Measurements from ENCODE around the gene HIP1. TPM values are rescaled to one million over a fixed set of nuclear protein-coding genes. Genes with fewer than 3 reads are reported as not detected.

HIP1 gene
- total RNA-seq, 1 donor from 2014 or later, result 49.3 TPM

DNA sequence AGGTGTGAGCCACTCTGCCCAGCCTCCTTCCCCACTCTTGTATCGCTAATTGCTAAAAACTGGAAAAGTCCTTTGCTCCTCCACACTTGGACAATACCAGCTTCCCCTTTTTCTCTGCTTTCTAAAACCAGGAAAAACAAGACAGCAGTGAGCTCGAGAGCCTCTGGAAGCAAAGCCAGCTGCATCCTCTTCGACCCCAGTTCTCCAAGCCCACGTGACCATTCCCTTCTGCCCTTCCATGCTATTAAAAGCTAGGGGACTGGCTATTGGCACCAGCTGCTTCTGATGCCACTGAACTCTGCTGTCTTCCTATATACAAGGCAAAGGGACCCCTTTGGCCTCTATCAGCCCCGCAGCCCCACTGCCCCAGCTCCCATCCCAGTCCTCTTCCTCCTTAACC lies 154.4 kb downstream of the HIP1 start:
- peaks cover 27% of the 10 kb centered on the region for H3K36me3 Mint-ChIP-seq (ENCODE audit: low read depth, unreplicated experiment)
- no peaks in the 10 kb centered on the region for H3K9me3 Mint-ChIP-seq (ENCODE audit: unreplicated experiment)
- H3K27ac Mint-ChIP-seq (ENCODE audit: unreplicated experiment), result no peak overlapping the region
- H3K27me3 Mint-ChIP-seq (ENCODE audit: unreplicated experiment), result peaks cover 3% of the 10 kb centered on the region
- no peak overlapping the region for H3K4me3 Mint-ChIP-seq (ENCODE audit: unreplicated experiment)
- TF ChIP-seq, protein P1, sequence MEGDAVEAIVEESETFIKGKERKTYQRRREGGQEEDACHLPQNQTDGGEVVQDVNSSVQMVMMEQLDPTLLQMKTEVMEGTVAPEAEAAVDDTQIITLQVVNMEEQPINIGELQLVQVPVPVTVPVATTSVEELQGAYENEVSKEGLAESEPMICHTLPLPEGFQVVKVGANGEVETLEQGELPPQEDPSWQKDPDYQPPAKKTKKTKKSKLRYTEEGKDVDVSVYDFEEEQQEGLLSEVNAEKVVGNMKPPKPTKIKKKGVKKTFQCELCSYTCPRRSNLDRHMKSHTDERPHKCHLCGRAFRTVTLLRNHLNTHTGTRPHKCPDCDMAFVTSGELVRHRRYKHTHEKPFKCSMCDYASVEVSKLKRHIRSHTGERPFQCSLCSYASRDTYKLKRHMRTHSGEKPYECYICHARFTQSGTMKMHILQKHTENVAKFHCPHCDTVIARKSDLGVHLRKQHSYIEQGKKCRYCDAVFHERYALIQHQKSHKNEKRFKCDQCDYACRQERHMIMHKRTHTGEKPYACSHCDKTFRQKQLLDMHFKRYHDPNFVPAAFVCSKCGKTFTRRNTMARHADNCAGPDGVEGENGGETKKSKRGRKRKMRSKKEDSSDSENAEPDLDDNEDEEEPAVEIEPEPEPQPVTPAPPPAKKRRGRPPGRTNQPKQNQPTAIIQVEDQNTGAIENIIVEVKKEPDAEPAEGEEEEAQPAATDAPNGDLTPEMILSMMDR (IDR thresholded peaks at IDR 0.05; ENCODE audit: unreplicated experiment), result no peak
- H3K4me1 Mint-ChIP-seq (ENCODE audit: unreplicated experiment), result no peaks in the 10 kb centered on the region
- DNase-seq (ENCODE audit: low spot score), result no peak

DNA sequence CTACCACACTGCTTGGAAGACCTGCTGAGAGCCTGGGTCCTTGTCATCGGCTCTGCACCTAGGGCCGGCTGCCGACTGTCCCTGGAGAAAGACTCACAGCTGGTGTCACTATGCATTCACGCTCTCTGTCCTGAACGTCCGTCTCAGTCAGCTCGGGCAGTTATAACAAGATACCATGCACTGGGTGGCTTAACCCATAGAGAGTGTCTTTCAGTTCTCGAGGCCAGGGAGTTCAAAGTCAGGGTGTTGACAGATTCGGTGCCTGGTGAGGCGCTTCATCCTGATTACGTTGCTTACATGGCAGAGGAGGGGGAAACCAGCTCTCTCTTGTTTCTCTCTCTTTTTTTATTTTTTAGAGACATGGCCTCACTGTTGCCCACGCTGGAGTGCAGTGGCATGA lies 155.5 kb downstream of the HIP1 start:
- H3K9me3 Mint-ChIP-seq (ENCODE audit: unreplicated experiment), result no peaks in the 10 kb centered on the region
- no peak for DNase-seq (ENCODE audit: low spot score)
- H3K27me3 Mint-ChIP-seq (ENCODE audit: unreplicated experiment), result peaks cover 3% of the 10 kb centered on the region
- TF ChIP-seq, protein P1 (IDR thresholded peaks at IDR 0.05; ENCODE audit: unreplicated experiment), result no peak
- H3K36me3 Mint-ChIP-seq (ENCODE audit: low read depth, unreplicated experiment), result peaks cover 22% of the 10 kb centered on the region
- no peak overlapping the region for H3K27ac Mint-ChIP-seq (ENCODE audit: unreplicated experiment)
- peak overlapping the region; percentile 69 for H3K4me3 Mint-ChIP-seq (ENCODE audit: unreplicated experiment)
- no peaks in the 10 kb centered on the region for H3K4me1 Mint-ChIP-seq (ENCODE audit: unreplicated experiment)

DNA sequence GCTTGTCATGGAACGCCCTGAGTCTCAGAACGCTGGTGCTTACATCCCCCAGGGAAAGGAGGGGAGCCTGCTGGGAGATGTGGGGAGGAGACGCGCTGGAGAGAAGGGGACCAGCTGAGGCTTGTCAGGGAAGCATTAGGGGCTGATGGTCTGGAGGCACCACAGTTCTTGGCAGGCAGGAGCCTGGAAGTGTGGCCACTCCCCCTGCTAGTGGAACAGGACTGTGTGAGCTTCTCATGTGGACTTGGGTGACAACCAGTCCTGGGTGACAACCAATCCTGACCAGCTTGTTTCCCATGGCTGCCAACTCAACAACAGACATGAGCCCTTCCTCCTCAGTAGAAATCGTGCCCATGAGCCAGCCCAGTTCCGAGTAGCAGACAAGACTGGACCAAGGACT lies 158.8 kb downstream of the HIP1 start:
- no peaks in the 10 kb centered on the region for H3K4me1 Mint-ChIP-seq (ENCODE audit: unreplicated experiment)
- H3K27ac Mint-ChIP-seq (ENCODE audit: unreplicated experiment), result no peak overlapping the region
- peaks cover 5% of the 10 kb centered on the region for H3K27me3 Mint-ChIP-seq (ENCODE audit: unreplicated experiment)
- H3K4me3 Mint-ChIP-seq (ENCODE audit: unreplicated experiment), result no peak overlapping the region
- TF ChIP-seq, protein P1 (IDR thresholded peaks at IDR 0.05; ENCODE audit: unreplicated experiment), result no peak
- H3K9me3 Mint-ChIP-seq (ENCODE audit: unreplicated experiment), result no peaks in the 10 kb centered on the region
- no peak for DNase-seq (ENCODE audit: low spot score)
- H3K36me3 Mint-ChIP-seq (ENCODE audit: low read depth, unreplicated experiment), result peaks cover 27% of the 10 kb centered on the region

GRCh38 chr7:75578081-75578480 lies 160.7 kb downstream of the HIP1 start:
- Mint-ChIP-seq H3K27me3 (ENCODE audit: unreplicated experiment) (peaks cover 2% of the 10 kb centered on the region), H3K27ac (ENCODE audit: unreplicated experiment) (no peak overlapping the region), H3K4me1 (ENCODE audit: unreplicated experiment) (no peaks in the 10 kb centered on the region), H3K4me3 (ENCODE audit: unreplicated experiment) (peak overlapping the region; percentile 59), H3K9me3 (ENCODE audit: unreplicated experiment) (no peaks in the 10 kb centered on the region), H3K36me3 (ENCODE audit: low read depth, unreplicated experiment) (peaks cover 19% of the 10 kb centered on the region)
- DNase-seq (ENCODE audit: low spot score), result no peak
- TF ChIP-seq, protein P1 (IDR thresholded peaks at IDR 0.05; ENCODE audit: unreplicated experiment), result no peak

DNA sequence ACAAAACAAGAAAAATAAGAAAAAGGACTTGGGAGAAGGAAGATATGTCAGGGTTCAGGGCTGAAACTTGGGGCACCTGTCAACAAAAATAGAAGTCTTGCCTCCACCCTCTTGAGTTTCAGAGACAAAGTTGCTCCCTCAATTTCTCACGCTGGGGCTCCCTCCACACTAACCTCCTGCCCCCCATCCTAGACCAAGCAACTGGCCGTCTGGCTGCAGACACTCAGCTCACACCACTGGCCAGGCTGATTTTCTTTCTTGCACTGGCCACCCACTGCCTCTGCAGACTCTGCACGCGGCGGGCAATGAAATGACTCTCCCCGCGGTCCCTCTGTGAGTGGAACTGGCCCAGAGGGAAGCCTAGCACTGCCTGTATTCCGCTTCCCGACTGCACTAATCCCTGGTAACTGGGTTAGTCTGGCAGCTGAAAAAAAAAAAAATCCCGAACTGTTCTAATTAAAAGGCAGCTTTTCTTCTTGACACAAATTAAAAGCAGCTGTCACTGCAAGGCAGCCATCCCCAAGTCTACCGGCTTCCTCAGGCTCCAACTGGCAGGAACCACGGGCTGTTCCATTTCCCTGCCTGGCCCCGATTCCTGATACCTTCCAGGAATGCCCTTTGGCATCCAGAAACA lies 163.1 kb downstream of the HIP1 start:
- no peak overlapping the region for H3K27ac Mint-ChIP-seq (ENCODE audit: unreplicated experiment)
- no peak overlapping the region for H3K4me3 Mint-ChIP-seq (ENCODE audit: unreplicated experiment)
- H3K27me3 Mint-ChIP-seq (ENCODE audit: unreplicated experiment), result peaks cover 3% of the 10 kb centered on the region
- TF ChIP-seq, protein P1 (IDR thresholded peaks at IDR 0.05; ENCODE audit: unreplicated experiment), result no peak
- no peaks in the 10 kb centered on the region for H3K9me3 Mint-ChIP-seq (ENCODE audit: unreplicated experiment)
- DNase-seq (ENCODE audit: low spot score), result no peak
- no peaks in the 10 kb centered on the region for H3K4me1 Mint-ChIP-seq (ENCODE audit: unreplicated experiment)
- peaks cover 14% of the 10 kb centered on the region for H3K36me3 Mint-ChIP-seq (ENCODE audit: low read depth, unreplicated experiment)
